Measurements from ENCODE around the gene PPP2R2D.

PPP2R2D gene

DNA sequence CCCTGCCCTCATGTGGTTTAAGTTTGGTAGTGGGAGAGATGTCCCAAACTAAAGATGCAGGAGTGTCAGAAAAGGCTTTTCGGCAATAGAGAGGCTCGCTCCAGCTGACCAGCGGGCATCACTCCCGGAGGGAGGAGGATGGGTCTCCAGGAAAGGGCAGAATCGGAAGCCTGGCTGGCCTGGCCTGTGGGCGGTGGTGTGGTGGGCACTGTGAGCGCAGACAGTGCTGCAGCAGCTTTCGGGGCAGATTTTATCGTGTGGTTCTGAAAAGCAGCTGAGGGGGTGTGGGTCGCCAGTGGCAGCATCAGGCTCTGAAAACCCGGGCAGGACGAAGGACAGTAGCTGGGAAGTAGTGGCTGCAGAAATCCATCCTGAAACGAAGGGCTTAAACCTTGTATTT is 68.1 kb downstream of the PPP2R2D start:
- H3K36me3 ChIP-seq (replicated peaks): peaks cover 24% of the 10 kb centered on the region
- H3K4me3 ChIP-seq (ENCODE audit: low read depth, low read length): no peak overlapping the region
- no peak for DNase-seq
- TF ChIP-seq, protein P1, sequence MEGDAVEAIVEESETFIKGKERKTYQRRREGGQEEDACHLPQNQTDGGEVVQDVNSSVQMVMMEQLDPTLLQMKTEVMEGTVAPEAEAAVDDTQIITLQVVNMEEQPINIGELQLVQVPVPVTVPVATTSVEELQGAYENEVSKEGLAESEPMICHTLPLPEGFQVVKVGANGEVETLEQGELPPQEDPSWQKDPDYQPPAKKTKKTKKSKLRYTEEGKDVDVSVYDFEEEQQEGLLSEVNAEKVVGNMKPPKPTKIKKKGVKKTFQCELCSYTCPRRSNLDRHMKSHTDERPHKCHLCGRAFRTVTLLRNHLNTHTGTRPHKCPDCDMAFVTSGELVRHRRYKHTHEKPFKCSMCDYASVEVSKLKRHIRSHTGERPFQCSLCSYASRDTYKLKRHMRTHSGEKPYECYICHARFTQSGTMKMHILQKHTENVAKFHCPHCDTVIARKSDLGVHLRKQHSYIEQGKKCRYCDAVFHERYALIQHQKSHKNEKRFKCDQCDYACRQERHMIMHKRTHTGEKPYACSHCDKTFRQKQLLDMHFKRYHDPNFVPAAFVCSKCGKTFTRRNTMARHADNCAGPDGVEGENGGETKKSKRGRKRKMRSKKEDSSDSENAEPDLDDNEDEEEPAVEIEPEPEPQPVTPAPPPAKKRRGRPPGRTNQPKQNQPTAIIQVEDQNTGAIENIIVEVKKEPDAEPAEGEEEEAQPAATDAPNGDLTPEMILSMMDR (IDR thresholded peaks at IDR 0.05; ENCODE audit: low read depth, low read length, missing control alignments): no peak
- H3K27me3 ChIP-seq (replicated peaks): no peaks in the 10 kb centered on the region
- in situ Hi-C loops (cut with HindIII; ENCODE audit: low pct_ligation_motif_present, low sequenced_read_pairs): no loop called here
- H3K27ac ChIP-seq: no peak overlapping the region

DNA sequence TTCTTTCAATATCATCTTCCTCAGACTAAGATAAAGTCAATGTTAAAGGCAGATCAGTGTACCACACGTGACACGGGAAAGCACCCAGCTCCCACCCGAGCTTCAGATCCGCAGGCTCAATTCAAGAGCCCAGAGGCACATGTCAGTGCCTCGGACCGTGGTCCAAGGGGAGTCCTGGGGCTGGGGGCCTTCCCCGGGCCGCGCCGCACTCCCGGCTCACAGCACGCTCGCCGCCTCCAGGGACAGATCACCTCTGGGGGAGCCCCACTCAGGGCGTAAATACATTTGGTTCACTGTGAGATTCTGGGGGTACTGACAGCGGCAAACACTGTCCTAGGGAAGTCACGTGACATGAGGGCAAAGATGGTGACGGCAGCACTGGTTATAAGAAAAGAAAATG is 70.1 kb downstream of the PPP2R2D start:
- Histone ChIP-seq H3K36me3 (replicated peaks) (peaks cover 18% of the 10 kb centered on the region), H3K4me3 (ENCODE audit: low read depth, low read length) (no peak overlapping the region), H3K27ac (no peak overlapping the region), H3K27me3 (replicated peaks) (no peaks in the 10 kb centered on the region)
- no peak for DNase-seq
- in situ Hi-C loops (cut with HindIII; ENCODE audit: low pct_ligation_motif_present, low sequenced_read_pairs): no loop called here
- TF ChIP-seq, protein P1 (IDR thresholded peaks at IDR 0.05; ENCODE audit: low read depth, low read length, missing control alignments): no peak

DNA sequence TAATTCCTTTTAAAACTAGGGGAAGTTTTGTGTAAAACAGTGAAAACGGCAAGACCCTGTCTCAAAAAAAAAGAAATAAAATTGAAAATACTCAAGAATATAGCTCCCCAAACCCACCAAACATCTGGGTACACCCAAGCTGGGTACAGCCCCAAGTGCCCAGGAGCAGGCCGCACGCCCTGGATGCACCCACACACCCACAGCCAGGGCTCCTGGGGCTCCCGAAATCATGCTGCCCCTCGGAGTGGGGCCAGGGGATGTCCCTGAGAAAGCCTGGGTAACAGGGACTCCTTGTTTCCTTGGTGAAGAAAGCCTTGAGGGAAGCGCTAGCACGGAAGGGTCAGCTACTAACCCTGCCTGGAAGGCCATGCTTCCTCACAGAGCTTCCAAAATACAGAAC is 70.8 kb downstream of the PPP2R2D start:
- no peak overlapping the region for H3K4me3 ChIP-seq (ENCODE audit: low read depth, low read length)
- in situ Hi-C loops (cut with HindIII; ENCODE audit: low pct_ligation_motif_present, low sequenced_read_pairs): no loop called here
- no peak for DNase-seq
- H3K27me3 ChIP-seq (replicated peaks): no peaks in the 10 kb centered on the region
- H3K27ac ChIP-seq: no peak overlapping the region
- TF ChIP-seq, protein P1 (IDR thresholded peaks at IDR 0.05; ENCODE audit: low read depth, low read length, missing control alignments): no peak
- H3K36me3 ChIP-seq (replicated peaks): peaks cover 18% of the 10 kb centered on the region

DNA sequence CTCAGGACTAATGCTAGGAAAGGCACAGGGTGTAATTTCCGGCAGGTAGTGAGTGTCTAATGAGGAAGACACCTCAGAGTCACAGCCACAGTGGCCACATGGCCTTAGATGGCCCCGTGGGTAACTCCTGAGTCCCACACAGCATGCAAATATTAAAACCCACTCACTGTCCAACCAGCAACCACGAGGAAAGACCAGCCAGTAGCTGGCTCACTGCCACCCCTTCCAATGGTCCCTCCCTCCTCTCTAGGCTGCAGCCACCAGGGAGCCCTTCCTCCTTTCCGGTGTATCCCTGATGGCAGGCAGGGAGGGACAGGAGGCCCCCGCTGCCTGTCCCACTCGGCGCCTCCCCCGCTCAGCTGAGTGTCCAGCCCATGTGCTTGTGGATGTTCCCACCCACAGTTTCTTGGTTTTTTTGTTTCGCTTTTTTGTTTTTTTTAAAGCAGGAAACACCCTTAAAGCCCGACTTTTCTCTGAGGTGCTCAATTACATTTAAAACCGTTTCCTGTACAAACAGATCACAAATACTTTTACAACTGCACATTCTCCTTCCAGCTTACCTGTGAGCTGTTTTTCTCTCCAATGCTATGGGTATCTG is 71.8 kb downstream of the PPP2R2D start:
- in situ Hi-C loops (cut with HindIII; ENCODE audit: low pct_ligation_motif_present, low sequenced_read_pairs): no loop called here
- Histone ChIP-seq H3K27me3 (replicated peaks) (no peaks in the 10 kb centered on the region), H3K36me3 (replicated peaks) (peaks cover 16% of the 10 kb centered on the region), H3K27ac (no peak overlapping the region), H3K4me3 (ENCODE audit: low read depth, low read length) (peak overlapping the region; percentile 12)
- TF ChIP-seq, protein P1 (IDR thresholded peaks at IDR 0.05; ENCODE audit: low read depth, low read length, missing control alignments): no peak
- DNase-seq: peak; percentile 42

DNA sequence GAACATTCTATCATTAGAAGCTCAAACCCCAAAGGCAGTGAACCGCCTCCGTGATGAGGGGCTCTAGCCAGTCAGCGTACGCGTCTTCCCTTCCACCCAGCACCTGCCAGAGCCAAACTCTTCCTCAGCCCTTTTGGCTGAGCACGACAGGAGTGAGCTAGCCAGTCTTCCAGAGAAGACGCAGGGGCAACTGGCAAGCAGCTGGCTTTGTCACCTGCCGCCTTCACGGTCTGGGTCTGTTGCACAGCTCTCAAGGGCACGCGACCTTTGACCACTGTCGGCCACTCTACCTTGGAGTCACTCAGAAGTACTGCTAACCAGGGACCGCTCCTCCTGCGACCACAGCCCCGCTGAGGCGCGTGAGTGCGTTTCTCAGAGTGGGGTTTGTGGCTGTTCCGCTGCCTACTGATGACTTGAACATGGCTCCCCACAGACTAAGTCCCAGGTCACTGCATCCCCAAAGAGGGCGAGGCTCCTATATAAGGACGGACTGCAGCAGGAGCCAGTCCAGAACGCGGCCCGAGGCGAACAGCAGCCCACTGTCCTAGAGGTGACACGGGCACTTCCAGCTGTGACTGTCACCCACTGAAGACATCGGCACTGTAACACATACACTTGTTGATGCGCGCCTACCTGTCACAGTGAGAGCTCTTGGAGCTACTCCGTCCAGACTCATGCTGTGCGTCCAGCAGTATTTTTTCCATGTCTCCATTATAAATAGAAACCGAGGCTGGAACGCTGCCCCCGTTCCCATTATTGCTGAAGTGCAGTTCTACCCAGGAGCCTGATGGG is 72.5 kb downstream of the PPP2R2D start:
- DNase-seq: no peak
- in situ Hi-C loops (cut with HindIII; ENCODE audit: low pct_ligation_motif_present, low sequenced_read_pairs): no loop called here
- no peaks in the 10 kb centered on the region for H3K27me3 ChIP-seq (replicated peaks)
- TF ChIP-seq, protein P1 (IDR thresholded peaks at IDR 0.05; ENCODE audit: low read depth, low read length, missing control alignments): no peak
- no peak overlapping the region for H3K4me3 ChIP-seq (ENCODE audit: low read depth, low read length)
- no peak overlapping the region for H3K27ac ChIP-seq
- H3K36me3 ChIP-seq (replicated peaks): peaks cover 16% of the 10 kb centered on the region

Measured in brain microvascular endothelial cell (primary cell).